HG02970 (cell line): ENCODE data around the gene ZNF775.
A peak's percentile ranks its signal among the peaks of the same experiment; 100 is the strongest.

Source experiments
- ATAC-seq: cut with Tn5 transposase; IDR thresholded peaks from one replicate; pipeline ENCODE4 v1.9.1; 2021; ENCODE audit warnings: mild to moderate bottlenecking, moderate library complexity, moderate number of reproducible peaks; ENCODE audit not compliant: unreplicated experiment, low FRiP score

ZNF775 gene

DNA sequence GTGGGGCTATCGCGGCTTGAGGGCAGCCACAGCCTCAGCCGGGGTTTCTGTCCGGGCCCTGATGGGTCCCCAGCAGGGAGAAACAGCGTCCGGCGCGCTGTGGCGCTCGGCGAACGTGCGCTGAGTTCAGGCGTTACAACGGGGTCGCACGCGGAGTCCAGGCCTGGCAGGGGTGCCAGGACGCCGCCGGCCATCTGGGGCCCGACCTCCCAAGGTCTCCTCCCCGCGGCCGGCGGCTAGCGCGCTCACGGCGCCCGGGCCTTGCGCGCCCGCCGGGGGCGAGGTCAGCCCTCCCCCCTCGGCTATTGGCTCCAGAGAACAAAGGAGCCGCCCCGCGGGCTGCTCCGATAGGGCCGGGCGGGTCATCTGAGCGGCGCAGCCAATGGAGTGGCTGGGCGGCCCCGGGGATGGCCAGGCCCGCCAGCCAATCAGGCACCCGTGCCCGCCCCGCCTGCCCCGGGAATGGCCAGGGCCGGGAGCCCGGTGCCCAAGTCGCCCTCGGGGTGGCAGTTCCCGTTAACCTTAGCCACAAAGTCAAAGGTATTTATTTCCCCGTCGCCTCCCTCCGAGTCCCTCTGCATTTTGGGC lies at the start of gene ZNF775:
ZNF775 (plus strand) TSS at position 478 of the 588 bp plus-strand sequence. CDS start 9,141 bp downstream, outside the sequence.
- peak; percentile 74 for ATAC-seq

GRCh38 chr7:150329331-150330120 lies 49.6 kb upstream of the ZNF775 start:
- no peak for ATAC-seq

GRCh38 chr7:150330211-150330885 lies 48.8 kb upstream of the ZNF775 start:
- ATAC-seq = no peak

- ATAC-seq = no peak
Measured at GRCh38 chr7:150332852-150333635, 46.1 kb upstream of the ZNF775 start.

GRCh38 chr7:150333659-150334058 lies 45.5 kb upstream of the ZNF775 start:
- ATAC-seq = no peak

DNA sequence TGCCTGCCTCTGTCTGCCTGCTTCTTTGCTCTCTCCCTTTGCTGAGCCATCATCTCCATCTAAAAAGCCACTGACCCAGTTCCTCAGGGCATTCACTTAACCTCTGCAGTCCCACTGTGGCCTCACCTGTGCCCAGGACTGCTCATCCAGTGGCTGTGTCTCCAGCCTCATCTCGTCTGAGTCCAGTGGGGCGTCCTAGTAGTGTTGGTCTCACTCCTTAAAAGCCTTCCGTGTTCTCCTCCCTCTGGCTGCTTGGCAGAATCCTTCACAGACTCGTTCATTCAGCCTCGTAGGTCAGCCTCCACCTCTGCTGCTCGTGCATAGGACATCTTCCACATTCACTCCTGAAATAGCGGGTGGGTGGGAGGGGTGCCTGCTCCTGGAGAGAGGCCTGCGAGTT lies 45.0 kb upstream of the ZNF775 start:
- ATAC-seq = no peak

GRCh38 chr7:150335108-150335773 lies 43.9 kb upstream of the ZNF775 start:
- ATAC-seq = no peak

DNA sequence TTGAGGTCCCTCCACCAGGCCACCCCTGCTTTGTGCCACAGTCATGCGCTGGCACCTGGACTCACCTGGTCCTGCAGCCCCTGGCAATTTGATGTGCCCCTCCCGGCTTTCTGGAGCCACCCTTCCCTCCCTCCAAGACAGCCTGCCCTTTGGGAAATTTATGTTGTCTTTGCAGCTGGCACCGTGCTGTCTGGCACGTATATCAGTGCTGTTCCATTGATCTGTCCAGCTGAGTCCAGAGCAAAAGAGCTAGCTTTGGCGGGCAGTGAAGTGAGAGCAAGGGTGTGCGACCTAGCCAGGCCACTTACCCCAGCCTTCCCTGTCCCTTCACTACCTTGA lies 43.4 kb upstream of the ZNF775 start:
- ATAC-seq = no peak

GRCh38 chr7:150336746-150337145 lies 42.4 kb upstream of the ZNF775 start:
- no peak for ATAC-seq

DNA sequence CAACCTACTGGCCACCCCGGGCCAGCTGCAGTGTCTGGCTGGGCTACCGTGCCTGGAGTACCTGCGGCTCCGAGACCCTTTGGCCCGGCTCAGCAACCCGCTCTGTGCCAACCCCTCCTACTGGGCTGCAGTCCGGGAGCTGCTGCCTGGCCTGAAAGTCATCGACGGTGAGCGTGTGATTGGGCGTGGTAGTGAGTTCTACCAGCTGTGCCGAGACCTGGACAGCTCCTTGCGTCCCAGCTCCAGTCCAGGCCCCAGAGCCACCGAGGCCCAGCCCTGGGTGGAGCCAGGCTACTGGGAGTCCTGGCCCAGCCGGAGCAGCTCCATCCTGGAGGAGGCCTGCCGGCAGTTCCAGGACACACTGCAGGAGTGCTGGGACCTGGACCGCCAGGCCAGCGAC lies 42.0 kb upstream of the ZNF775 start:
- ATAC-seq = no peak

DNA sequence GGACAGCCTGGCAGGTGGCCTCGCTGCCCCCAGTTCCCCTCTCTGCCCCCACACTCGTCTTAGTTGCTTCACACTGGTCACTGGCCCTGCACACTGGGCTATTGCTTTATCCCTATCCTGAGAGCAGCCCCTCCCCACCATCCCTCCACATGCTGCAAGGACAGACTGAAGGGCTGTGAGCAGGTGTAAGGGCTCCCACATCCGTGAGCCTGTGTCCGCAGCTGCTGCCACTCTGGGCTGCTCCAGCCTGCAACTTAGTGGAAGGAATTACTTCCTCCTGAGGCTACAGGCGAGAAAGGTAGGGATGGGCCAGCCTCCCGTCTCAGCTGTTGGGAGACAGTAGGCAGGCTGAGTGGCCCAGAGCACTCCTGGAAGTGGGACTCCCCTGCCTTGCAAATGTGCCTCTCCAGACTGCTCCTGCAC lies 41.5 kb upstream of the ZNF775 start:
- ATAC-seq = no peak

DNA sequence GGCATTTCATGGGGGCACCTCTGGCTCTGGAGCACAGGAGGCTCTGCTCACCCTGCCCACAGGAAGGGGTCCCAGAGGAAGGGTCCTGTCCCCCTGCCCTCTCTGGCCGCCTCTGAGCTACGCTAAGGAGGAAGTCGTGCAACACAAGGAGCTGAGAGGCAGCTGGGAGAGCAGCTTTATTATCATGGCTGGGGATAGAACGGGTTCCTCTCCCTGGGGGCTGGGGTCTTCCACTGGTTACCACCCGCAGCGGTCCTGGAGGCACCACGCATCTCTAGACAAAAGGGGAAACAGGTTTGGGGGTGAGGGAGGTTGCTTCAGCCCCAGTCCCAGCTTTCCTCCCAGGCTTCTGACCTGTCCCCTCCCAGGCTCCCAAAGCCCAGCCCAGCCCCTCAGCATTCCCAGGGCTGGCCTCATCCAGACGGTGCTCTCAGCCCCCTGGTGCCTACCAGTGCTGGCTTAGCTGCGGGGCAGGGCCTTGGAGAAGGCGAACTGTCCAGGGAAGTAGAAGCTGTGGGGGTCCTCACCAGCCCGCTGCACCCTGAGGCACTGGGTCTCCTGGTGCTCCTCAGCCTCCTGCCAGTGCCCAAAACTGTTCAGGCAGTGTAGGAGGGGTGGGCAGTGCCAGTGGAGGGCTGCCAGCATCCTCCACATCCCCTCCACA lies 40.8 kb upstream of the ZNF775 start:
- ATAC-seq = no peak

GRCh38 chr7:150339409-150339809 lies 39.7 kb upstream of the ZNF775 start:
- no peak for ATAC-seq

DNA sequence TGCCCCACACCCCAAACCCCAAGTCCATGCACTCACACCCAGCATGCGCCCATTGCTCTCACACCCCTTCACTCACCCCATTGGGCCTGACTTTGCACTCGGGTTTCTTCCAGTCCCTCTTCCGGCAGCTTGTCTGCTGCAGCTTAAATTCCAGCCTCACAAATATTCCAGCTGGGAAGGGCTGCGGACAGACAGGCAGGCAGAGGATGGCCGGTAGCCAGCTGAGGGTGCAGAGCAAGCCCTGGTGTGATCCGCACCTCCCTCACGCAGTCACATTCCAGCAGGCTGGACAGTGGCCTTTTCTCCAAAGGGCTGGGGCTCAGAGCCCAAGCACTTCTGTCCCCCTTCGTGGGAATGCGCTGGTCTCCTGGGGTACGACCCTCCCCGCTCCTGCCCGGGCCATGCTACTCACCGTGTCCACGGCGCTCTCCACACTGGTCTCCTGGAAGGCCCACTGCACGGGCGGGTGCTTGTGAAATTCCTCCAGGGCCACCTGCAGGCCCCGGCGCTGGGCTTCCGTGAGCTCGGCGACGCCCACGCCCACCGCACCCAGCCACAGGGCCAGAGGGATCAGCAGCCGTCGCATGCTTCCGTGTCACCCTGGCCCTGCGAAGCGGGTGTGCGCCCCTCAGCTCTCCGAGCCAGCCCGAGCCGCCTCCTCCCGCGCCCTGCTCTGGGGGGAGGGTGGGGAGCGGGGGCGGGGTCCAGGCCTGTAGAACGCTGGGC lies 38.9 kb upstream of the ZNF775 start:
- no peak for ATAC-seq

DNA sequence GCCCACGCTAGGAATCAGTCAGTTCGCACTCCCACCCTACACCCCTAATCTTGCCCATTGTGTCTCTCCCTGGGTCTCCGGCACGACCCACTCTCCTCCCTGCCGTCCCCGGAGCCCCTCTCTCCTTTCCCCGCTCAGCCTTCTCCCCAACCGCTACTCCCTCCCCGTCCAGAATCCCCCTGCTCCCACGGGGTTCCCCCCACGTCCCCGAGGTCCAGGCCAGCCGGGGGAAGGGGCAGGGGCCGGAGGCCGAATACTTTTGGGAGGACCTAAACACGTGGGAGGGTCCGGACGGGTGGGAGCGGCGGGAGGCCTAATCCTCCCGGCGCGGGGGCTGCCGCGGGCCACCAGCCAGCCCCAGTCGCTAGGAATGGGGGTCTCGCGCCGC lies 38.3 kb upstream of the ZNF775 start:
- no peak for ATAC-seq

DNA sequence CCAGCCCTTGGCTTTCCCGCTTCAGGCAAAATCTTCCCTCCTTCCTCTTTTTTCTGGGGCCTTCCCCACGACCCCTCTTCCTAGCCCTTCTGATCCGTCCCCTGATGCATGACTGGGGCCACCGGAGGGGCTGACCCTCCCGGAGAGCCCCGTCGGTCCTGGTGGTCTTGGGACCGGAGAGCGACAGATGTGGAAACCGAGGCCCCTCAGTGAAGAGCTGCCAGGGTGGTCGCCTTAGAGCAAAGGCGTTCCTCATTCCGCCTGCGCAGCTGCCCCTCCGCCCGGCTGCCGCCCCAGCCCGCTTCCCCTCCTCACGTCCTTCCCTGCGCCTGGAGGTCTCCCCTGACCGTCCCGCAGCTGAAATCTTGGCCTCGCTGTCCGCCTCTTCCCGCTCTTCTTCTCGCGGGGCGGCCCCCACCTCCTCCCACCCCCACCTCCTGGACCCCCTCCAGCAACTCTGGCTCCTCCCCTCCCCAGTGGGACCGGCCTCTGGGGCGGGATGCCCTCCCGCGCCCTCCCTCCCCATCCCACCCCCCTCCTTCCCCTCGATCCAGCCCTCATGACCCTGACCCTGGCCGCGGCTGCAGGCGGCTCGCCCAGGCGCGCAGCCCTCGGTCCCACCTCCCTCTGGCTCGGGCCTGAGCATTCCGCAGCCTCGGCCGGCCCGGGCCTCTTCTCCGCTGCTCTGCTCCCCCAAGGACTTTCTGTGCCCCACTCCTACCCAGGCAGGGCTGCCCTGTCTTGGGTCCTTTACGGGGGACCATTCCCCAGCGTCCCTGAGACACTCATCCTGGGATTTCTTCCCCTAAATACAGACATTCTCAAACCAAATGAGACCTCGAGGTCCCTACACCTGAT lies 37.6 kb upstream of the ZNF775 start, which contains the start of gene RARRES2:
RARRES2 (minus strand) TSS at position 367 of the 858 bp plus-strand sequence. CDS start 1,020 bp downstream, outside the sequence.
- no peak for ATAC-seq

DNA sequence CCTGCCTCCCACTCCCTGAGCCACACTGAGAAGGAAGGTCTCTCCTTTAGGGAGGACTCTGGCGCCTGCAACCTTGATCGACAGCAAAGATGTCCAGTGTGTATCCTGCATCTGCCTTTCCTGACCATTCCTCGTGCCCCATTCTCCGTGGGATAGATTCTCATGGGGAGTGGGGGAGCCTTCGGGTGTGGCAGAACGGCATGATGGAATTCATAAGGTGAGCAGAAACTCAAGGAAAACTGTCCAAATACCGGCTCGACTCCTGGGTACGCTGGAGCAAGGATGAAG lies 37.1 kb upstream of the ZNF775 start:
- no peak for ATAC-seq

GRCh38 chr7:150343225-150343624 lies 35.9 kb upstream of the ZNF775 start:
- no peak for ATAC-seq
